ENCODE measurements around the gene ANP32A.
"Not testable (repeated sequence)": the region's sequence is repeated elsewhere in the genome, so short reads cannot be mapped to it uniquely, and the experiment has no call there.

ANP32A gene

DNA sequence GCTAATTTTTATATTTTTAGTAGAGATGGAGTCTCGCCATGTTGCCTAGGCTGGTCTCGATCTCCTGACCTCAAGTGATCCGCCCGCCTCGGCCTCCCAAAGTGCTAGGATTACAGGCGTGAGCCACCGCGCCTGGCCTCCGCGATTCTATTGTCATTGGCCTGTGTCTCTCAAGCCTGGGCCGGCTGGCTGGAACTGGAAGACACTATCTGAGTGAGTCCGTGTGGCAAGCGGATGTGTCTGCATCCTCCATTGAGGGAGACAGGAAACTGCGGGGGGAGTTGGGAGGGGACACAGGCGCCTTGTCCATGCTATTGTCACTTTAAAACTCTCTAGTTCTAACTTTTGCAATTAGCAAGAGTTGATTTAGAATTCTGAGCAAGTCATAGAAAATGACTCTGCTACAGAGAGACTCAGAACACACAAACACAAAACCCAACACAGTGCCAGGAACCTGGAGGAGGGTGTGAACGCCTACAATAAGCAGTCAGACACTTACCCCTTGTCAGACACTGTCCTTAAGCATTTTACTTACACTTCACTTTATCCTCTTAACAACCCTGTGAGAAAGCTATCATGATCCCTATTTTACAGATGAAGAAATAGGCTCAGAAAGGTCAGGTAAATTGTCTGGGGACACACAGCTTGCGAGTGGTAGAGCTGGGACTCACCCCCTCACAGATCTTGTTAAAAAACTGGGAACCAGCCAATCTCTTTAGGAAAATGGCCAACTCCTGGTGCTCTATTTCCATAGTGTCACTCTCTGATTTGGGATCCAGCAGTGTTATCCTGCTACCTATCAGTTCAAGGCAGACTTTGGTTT lies 38.7 kb downstream of the ANP32A start:
- no peak for DNase-seq

DNA sequence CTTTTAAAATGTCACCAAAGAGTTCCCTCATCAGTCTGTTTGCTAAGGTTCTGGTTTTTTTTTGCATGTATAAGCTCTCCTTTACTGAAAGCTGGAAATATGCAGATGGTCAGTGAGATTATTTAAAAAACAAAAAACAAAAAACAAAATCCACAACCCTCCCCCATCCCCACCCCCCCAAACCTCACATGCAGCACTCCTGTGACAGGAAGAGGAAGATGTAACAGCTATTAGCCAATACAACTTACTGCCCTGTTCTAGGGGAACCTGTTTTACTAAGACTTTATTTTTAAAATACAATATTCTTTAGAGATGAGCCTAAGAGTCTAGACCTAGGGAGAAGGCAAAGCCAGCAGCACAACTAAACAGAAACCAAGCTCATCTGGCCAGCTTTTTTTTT lies 39.5 kb downstream of the ANP32A start:
- no peak for DNase-seq

DNA sequence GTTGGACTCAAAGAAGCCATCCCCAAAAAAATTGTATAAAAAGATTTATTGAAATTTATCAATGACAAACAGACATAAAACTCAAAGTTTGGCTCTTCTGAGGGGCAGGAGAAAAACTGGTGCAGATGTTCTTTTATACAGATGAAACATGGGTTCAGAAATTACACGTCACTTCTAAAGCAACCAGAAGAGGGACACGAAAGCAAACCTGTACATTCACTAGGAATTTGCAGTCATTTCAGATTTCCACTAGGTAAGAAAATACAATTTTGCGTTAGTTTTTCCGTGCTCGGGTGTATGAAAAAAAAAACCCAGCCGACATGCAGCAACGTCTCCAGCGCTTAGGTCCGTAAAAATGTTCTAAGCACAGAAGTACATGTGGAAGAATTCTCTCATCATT lies 41.8 kb downstream of the ANP32A start:
- no peak for DNase-seq

DNA sequence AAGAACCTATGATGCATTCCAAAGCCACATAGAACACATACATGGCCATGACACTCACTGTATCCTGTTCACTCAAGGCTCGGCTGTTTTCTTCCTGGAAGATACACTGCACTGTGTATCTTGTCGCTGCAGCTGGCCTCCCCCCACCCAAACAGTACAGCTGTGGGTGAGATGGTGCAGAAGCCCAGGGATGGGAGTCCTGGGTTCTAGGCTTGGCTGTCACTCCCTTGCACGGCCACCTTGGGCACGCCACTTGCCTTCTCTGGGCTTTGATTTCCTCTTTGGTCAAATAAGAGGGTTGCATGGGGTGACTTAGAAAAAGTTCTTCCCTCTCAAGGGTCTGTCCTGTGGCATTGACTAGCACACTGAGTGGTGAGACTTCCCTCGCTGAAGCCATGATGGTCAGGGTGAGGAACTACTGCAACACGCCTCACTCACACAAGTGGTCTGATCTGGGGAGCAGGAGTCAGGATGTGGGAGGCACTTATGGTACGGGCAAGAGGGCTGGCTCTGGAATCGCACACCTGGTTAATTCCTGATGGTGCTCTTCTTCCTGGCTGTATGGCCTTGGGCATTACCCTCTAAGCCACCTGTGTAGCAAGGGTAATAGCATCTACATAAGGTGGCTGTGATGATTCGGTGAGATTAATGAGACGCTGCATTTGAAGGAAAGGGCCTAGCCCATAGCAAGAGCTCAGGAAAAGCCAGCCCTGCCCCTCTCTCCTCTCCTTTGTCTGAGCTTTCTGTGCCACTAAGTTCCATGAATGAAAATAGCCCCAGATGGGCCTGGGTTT lies 44.0 kb downstream of the ANP32A start:
- no peak for DNase-seq

DNA sequence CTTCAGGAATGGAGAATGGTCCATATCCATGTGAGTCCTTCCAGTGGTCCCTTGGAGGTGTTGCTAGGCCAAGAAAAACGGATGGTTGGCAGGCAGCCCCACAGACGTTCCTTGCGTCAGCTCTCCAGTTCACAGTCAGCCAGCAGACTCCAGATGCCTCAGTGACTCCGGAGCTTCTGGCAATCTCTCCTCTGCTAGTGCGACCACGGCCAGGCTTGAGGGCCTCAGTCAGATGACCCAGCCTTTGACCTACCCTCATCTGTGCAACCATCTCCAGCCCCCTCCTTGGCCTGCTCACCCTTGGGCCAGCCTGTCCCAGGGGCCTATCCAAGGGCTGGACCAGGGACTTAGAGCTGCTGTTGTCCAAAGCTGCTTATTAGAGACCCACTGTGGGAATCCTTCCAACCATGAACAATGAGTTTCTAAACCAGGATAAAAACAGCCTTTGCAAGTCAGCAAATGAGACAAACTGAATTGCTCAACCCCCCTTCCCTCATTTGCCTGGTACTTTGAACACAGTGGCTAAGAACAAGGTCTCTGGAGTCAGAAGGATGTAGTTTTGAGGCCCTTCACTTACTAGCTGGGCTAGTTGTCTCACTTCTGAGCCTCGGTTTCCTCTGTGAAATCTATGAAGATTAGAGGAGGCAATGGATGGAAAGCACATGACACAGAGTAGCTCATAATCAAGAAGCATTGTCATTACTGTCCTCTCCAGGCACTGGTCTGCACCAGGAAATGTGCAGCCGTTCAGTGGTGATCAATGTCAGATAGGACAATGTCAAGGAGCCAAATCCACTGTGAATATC lies 44.8 kb downstream of the ANP32A start:
- no peak for DNase-seq

DNA sequence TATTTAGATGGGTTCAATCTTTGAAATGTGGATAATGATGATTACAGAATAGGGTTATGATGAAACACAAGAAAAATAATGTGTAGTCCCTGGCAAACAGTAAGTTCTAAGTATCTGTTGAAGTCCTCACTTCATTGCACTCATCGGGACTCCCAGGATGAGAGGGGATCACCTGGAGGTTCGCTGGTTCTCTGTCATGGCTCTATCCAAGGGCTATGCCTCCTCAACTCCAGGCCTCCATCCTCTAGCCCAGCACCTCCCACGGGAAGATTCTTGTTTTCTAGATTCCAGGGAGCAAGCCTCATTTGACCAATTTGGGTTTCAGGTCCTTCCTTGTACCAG lies 45.5 kb downstream of the ANP32A start:
- DNase-seq = no peak

DNA sequence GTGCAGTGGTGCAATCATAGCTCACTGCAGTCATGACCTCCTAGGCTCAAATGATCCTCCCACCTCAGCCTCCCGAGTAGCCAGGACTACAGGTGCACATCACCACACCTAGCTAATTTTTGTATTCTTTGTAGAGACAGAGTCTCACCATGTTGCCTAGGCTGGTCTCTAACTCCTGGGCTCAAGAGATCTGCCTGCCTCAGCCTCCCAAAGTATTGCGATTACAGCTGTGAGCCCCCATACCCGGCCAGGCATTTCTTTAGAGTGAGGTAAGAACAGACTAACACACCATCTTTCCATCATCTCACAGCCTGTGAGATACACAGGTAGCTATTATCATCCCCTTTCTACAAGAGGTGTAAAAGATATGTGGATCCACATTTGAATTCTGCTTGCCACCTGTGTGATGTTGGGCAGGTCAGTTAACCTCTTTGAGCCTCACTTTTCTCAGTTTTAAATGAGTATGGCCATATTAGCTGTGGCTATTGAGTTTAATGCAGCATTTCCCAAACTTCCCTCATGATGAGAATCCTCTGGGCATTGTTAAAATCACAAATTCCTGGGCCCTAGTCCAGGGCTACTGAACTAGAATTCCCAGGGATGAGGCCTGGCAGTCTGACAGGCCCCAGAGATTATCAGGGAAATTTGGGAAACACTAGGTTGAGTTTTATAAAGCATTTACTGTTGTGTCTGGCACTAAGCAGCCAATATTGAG lies 46.0 kb downstream of the ANP32A start:
- no peak for DNase-seq

DNA sequence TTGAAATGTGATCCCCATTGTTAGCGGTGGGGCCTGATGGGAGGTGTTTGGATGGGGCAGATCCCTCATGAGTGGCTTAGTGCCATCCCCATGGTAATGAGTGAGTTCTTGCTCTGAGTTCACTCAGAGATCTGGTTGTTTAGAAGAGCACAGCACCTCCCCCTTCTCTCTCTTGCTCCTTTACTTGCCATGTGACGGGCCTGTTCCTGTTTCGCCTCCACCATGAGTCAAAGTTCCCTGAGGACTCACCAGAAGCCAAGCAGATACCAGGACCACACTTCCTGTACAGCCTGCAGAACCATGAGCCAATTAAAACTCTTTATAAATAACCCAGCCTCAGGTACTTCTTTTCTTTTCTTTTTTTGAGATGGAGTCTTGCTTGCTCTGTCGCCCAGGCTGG lies 46.6 kb downstream of the ANP32A start:
- DNase-seq = no peak

DNA sequence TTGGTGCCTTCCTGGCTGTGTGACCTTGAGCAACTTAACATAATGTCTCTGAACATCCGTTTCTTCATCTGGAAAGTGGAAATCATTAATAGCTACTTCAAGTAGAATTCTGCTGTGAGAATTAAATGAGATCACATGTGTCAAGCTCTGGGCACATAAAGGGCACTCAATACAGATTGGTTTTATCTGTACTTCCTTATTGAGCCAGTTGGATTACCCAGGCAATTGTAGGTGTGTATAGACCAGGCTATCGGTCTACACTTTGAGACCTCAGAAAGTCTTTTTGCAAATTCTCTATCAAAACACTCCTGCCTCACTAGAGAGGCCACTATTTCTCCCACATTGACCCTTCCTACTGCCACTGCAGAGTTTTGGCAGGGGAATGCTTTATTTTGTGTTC lies 47.7 kb downstream of the ANP32A start:
- no peak for DNase-seq

DNA sequence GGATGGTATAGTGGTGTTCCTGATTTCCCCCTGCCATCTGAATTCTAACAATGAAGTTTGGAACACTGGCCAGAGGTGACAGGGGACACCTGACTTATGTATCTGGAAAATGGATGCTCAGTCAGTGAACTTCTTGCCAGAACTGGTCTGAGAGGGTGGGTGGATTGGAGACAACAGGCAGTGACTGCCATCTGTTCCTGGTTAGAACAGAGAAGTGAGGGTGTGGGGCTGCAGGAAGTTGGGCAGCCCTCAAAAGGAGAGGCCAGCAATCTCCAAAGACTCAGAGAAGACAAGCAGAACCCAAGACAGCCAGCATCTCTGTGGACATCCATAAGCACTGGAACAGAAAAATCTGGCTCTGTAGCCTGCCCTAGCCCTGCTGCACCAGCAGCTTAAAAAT lies 50.5 kb downstream of the ANP32A start:
- no peak for DNase-seq

DNA sequence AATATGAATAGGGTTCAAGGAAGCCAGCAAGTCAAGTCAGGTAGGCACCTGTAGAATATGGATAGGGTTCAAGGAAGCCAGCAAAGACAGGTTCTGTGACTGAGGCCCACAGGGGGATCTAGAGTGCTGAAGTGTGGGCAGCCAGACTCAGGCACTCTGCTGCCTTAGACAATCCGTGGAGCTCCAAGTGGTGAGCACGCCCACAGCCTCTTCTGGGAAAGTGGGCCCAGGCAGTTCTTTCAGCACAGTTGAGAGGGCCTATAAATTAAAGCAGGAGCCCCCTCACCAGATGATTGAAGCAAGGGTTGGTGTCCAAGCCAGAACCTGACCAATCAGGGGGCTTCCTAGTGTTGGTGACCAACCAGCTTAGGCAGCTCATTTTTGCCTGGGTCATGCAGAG lies 51.0 kb downstream of the ANP32A start:
- DNase-seq = no peak

DNA sequence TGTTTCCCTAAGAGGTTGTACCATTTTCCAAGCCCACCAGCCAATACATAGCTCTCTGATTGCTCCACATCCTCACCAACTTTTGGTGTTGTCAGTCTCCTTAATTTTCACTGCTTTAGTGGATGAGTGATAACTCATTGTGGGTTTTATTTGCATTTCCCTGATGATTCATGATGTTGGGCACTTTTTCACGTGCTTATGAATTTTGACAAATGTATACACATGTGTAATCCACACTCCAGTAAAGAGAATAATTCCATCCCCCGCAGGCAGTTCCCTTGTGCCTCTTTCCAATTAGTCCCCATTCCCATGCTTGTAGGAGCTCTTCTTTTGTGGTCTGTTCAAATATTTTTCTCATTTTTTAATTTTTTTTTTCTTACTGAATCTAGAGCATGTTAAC lies 52.4 kb downstream of the ANP32A start:
- no peak for DNase-seq

DNA sequence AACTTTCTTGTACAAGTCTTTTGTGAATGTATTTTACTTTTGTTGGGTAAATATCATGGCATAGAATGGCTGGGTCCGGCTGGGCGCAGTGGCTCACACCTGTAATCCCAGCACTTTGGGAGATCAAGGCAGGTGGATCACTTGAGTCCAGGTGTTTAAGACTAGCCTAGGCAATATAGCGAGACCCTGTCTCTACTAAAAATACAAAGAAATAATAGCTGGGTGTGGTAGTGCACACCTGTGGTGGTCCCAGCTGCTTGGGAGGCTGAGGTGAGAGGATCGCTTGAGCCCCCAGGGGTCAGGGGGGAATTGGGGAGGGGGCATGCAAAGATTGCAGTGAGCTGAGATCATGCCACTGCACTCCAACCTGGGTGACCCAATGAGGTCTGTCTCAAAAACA lies 52.9 kb downstream of the ANP32A start:
- DNase-seq = no peak

DNA sequence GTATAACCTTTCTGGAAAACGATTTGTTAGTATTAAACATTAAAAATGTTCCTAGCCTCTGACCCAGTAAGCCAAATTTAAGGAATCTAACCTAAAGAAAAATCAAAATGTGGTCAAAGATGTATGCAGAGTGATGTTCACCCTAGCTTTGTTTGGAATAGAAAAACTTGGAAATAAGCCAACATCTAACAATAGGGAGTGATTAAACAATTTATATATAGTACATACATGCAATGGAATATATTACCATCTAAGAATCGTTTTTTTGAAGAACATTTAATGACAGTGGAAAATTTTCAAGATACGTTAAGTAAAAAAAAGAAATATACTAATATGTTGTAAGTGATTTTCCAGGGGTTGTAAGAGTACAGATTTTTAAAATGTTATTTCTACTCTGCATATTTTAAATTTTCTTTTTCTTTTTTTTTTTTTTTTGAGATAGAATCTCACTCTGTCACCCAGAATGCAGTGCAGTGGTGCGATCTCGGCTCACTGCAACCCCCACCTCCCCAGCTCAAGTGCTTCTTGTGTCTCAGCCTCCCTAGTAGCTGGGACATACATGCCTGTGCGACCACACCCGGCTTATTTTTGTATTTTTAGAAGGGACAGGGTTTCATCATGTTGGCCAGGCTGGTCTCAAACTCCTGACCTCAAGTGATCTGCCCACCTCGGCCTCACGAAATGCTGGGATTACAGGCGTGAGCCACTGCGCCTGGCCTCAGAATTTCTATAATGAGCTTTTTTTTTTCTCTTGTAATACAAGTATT lies 54.9 kb downstream of the ANP32A start:
- no peak for DNase-seq

DNA sequence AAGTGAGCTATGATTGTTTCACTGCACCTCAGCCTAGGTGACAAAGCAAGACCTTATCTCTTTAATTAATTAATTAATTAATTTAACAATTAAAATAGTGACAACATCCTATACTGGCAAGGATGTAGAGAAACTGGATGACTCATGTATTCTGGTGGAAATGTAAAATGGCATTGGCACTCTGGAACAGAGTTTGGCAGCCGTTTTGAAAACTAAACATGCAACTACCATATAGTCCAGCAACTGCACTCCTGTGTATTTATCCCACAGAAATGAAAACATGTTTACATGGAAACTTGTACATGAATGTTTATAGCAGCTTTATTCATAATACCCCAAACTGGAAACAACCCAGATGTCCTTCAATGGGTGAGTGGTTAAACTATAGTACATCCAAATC lies 56.6 kb downstream of the ANP32A start:
- DNase-seq = no peak

DNA sequence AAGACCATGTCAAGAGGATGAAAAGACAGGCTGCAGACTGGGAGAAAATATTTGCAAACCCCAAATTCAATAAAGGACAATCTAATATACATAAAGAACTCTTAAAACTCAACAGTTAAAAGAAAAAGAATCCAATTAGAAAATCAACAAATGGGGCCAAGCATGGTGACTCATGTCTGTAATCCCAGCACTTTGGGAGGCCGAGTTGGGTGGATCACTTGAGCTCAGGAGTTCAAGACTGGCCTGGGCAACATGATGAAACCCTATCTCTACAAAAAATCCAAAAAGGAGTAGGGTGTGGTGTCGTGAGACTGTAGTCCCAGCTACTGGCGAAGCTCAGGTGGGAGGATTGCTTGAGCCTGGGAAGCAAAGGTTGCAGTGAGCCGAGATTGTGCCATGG lies 57.6 kb downstream of the ANP32A start:
- no peak for DNase-seq

DNA sequence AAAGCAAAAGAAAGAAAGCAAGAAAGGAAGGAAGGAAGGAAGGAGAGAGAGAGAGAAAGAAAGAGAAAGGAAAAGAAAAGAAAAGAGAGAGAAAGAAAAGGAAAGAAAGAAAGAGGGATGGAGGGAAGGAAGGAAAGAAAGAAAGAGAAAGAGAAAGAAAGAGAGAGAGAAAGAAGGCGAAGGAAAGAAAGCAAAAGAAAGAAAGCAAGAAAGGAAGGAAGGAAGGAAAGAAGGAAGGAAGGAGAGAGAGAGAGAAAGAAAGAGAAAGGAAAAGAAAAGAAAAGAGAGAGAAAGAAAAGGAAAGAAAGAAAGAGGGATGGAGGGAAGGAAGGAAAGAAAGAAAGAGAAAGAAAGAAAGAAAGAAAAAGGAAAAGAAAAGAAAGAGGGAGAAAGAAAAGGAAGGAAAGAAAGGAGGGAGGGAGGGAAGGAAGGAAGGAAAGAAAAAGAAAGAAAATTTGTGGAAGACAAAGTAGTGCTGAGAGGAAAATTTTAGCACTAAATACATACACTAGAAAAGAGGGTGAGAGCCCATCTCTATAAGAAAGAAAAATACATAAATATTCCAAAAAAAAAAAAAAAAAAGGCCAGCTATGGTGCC lies 60.6 kb downstream of the ANP32A start:
- not testable (repeated sequence) for DNase-seq

DNA sequence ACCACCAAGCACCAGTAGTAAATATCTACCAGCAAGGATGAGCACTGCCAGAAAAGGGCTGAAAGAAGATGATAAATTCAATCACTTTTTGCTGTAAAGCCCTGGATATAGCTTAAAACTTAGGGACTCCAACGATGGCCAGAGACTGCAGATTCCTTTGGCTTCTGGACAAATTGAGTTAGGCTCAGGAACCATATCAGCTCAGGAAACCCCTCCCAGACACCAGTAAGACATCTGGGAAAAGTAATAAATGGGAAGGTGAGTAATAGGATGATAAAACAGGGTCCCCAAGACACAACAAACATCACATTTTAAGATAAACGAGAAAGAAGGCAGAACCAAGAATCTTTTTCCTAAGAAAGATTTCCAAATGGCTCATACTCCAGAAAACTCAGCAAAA lies 65.0 kb downstream of the ANP32A start:
- DNase-seq = no peak

DNA sequence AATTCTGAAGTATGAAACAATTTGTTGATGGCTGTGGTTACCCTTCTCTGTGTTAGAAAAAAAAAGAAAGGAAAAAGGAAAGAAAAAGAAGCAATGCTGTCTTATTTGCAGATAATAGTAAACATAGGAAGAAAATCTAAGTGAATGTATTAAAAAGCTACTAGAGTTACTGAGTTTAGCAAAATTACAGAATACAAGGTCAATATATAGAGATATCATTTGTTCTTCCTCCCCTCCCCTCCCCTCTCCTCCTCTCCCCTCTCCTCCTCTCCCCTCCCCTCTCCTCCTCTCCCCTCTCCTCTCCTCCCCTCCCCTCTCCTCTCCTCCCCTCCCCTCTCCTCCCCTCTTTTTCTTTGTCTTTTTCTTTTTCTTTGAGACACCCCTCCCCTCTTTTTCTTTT lies 69.1 kb downstream of the ANP32A start:
- no peak for DNase-seq

DNA sequence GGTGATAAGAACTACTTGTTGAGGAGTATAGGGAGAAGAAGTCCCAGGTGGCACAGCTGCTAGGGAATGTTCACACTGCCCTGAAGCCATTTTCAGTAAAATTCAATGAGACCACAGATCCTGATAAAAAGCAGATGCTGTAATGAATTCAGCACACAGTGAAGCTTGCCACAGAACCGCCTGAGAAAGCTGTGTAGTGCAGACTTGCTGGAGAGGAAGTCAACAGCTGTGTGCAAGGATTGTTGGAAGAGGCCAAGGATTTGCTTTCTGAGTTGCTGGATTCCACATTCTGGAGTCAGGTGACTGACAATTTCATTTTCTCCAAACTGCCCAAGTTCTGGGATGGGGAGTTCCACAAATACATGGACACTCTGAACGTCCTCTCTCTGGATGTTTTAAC lies 70.9 kb downstream of the ANP32A start:
- DNase-seq = no peak

DNA sequence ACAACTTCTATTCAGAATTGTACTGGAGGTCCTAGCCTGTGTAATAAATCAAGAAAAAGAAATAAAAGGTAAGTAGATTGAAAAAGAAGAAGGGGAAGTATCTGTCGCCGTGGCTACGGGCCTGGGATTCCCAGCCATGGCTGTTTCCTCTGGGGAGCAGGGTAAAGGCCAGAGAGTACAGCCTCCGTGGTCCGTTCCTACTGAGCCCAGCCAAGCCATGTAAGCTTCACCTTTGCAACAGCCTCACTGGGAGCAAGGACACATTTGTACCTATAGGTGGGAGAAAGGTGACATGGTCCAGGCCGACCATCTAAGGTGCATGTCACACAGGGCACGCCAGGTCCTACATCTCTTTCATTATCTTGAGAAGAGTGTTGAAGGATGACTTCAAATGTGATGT lies 71.3 kb downstream of the ANP32A start:
- no peak for DNase-seq

DNA sequence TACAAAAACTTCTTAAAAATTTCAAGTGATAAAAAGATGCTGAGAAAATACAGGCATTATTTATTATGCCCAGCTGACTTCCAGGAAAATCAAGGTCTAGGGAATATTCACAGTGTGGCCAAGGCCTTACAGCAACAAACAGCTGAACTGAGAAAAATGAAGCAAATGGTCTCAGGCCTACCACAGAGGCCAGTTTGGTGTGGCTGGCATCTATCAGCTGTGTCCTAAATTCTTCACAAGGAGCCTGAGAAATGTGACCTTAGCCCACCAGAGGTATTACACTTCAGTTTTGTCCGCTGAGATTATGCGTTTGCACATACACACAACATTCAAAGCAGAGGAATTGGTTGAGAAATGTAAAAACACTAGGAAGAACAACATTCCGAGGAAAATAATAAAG lies 77.4 kb downstream of the ANP32A start:
- DNase-seq = no peak

Data from effector CD8-positive, alpha-beta T cell (primary cell).